Sigmoid colon (tissue), 4 donors: ENCODE measurements around the gene GPC1.

Experiments
- CTCF ChIP-seq, 4 experiments: fragments of 450-650 bp in 3 of 4; fragments of 200-600 bp in 1 of 4; IDR thresholded peaks; one replicate each; pipeline ENCODE4 v1.5.1; 2016 to 2019; ENCODE audit warnings: antibody characterized with exemption in 4 of 4, mild to moderate bottlenecking in 3 of 4, moderate library complexity in 2 of 4
- EP300 ChIP-seq, 4 donors: sonication (generic); formaldehyde crosslinking; IDR thresholded peaks; one replicate each; pipeline ENCODE4 v1.6.1; 2017; ENCODE audit warnings: antibody characterized with exemption in 4 of 4
- POLR2A ChIP-seq, 2 donors: fragments of 450-650 bp; IDR thresholded peaks; one replicate each; pipeline ENCODE4 v1.6.1; 2016; ENCODE audit warnings: antibody characterized with exemption in 2 of 2, mild to moderate bottlenecking in 2 of 2, moderate library complexity in 2 of 2

DNA sequence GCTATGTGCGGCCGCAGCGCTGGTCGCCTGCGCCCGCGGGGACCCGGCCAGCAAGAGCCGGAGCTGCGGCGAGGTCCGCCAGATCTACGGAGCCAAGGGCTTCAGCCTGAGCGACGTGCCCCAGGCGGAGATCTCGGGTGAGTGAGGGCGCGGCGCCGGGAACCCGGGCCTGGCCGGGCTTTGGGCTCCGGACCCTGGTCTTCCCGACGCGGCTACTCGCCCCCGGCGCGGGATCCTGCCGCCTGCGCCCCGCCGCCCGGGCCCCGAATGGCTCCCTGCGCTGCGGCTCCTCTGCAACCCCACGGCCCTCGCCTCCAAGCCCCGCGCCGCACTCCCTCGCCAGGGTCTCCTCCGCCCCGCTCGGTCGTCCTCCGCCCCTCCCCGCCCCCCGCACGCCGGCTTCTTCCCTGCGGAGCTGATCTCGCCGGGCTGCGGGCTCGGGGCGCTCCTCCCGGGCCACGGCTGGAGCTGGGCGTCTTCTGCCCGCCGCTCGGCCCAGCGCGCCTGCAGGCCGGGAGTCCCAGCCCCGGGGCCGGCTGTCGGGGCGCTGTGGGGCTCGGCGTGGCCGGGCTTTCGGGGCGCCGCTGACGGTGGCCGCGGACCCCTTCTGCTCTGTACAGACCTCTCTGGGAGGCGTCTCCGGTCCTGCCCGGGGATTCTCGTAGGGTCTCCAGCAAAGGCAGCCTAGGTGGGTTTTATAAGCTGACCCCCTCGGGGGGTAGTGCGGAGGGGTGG is 652 bp downstream of the GPC1 start:
- TF ChIP-seq CTCF (IDR thresholded peaks at IDR 0.05): no peak
- TF ChIP-seq POLR2A (IDR thresholded peaks at IDR 0.05): no peak
- TF ChIP-seq EP300 (IDR thresholded peaks at IDR 0.05): no peak
